GM12878 (cell line): Measurements from ENCODE around the gene MAST2. TPM values are rescaled to one million over a fixed set of nuclear protein-coding genes. Genes with fewer than 3 reads are reported as not detected.

ENCODE experiments used
- ATAC-seq: fragments of 200-7000 bp; cut with Tn5 transposase; 3 replicates; pipeline ENCODE4 v1.9.1; 2020; ENCODE audit warnings: mild to moderate bottlenecking, moderate library complexity
- BruUV-seq: library from RNA; stranded (reverse); fragments of 400-500 nt; replicated peaks from 2 replicates; lab custom pipeline; 2021; lab: Mats Ljungman, UMichigan
- CTCF ChIA-PET: fragments of 300-600 bp; sonication (Branson Sonifier 250); formaldehyde crosslinking; extraction: SDS; loops from one replicate; lab custom pipeline; 2021; ENCODE audit warnings: inconsistent platforms; lab: Yijun Ruan, JAX
- POLR2A ChIA-PET: fragments of 350-600 bp; formaldehyde crosslinking; extraction: SDS; loops from one replicate; lab custom pipeline; 2021; ENCODE audit warnings: inconsistent platforms; lab: Charles Lee
- RAD21 ChIA-PET: fragments of 300-600 bp; sonication (Branson Sonifier 250); formaldehyde crosslinking; loops from one replicate; lab custom pipeline; 2023; ENCODE audit warnings: antibody characterized with exemption; ENCODE audit not compliant: unreplicated experiment; lab: Charles Lee
- SMC1A ChIA-PET: fragments of 300-600 bp; sonication (Branson Sonifier 250); formaldehyde crosslinking; loops from one replicate; lab custom pipeline; 2023; ENCODE audit not compliant: unreplicated experiment, uncharacterized antibody; lab: Charles Lee
- DNase-seq: peaks from one replicate; pipeline ENCODE4 v3.0.0-alpha.2; 2011; ENCODE audit warnings: low read depth, low spot score
- FAIRE-seq: peaks from 3 replicates; lab custom pipeline; 2011; peaks lifted over from hg19 to GRCh38; lab: Jason Lieb, UNC
- H2AFZ ChIP-seq: 2 replicates; pipeline ENCODE4 v1.6.0; 2011; ENCODE audit warnings: low read depth, low read length, control low read depth; ENCODE audit not compliant: control insufficient read depth
- H3K27ac ChIP-seq: 2 replicates; pipeline ENCODE4 v1.5.1; 2011; ENCODE audit warnings: control low read depth; ENCODE audit not compliant: control insufficient read depth, insufficient read depth
- H3K27me3 ChIP-seq, 2 experiments: replicated peaks in 1 of 2; 2 replicates each; pipeline versions ENCODE4 v1.6.0 to v1.6.1; 2011; ENCODE audit warnings: low read length in 1 of 2; ENCODE audit not compliant: control insufficient read depth in 2 of 2, insufficient read depth in 2 of 2
- H3K36me3 ChIP-seq, 2 experiments: 2 replicates each; pipeline ENCODE4 v1.5.1; 2011; ENCODE audit warnings: low read length in 1 of 2; ENCODE audit not compliant: control insufficient read depth in 2 of 2, insufficient read depth in 2 of 2
- H3K4me1 ChIP-seq: 2 replicates; pipeline ENCODE4 v1.6.1; 2011; ENCODE audit warnings: mild to moderate bottlenecking, low read length, moderate library complexity, mixed read lengths; ENCODE audit not compliant: control insufficient read depth, insufficient read depth
- H3K4me2 ChIP-seq: 2 replicates; pipeline ENCODE4 v1.6.0; 2011; ENCODE audit warnings: control low read depth; ENCODE audit not compliant: control insufficient read depth, insufficient read depth
- H3K4me3 ChIP-seq: fragments of 200-600 bp; sonication (generic); 2 replicates; pipeline ENCODE4 v1.5.1; 2016
- H3K79me2 ChIP-seq: 2 replicates; pipeline ENCODE4 v1.6.0; 2011; ENCODE audit warnings: low read length; ENCODE audit not compliant: control insufficient read depth, insufficient read depth
- H3K9ac ChIP-seq: 2 replicates; pipeline ENCODE4 v1.8.0; 2011; ENCODE audit warnings: low read length, control low read depth, mixed read lengths; ENCODE audit not compliant: control insufficient read depth, insufficient read depth
- H3K9me3 ChIP-seq: replicated peaks from 3 replicates; pipeline ENCODE4 v1.5.1; 2011; ENCODE audit warnings: mild to moderate bottlenecking, low read length; ENCODE audit not compliant: control insufficient read depth, insufficient read depth
- H4K20me1 ChIP-seq: 2 replicates; pipeline ENCODE4 v1.6.0; 2011; ENCODE audit not compliant: control insufficient read depth, insufficient read depth
- CBX5 ChIP-seq: sonication (generic); IDR thresholded peaks from 2 replicates; pipeline ENCODE4 v1.6.1; 2016; ENCODE audit warnings: low read depth, moderate library complexity, mild to moderate bottlenecking, inconsistent platforms
- CHD4 ChIP-seq: fragments of 200-600 bp; sonication (generic); IDR thresholded peaks from 2 replicates; pipeline ENCODE4 v1.6.1; 2016; ENCODE audit warnings: mild to moderate bottlenecking
- DPF2 ChIP-seq: fragments of 450-650 bp; IDR thresholded peaks from 2 replicates; pipeline ENCODE4 v1.6.1; 2017; ENCODE audit warnings: mild to moderate bottlenecking
- EP300 ChIP-seq, 2 experiments: fragments of 150-350 bp in 1 of 2; IDR thresholded peaks; 2 replicates each; pipeline ENCODE4 v1.6.1; 2011 to 2012; ENCODE audit warnings: low read depth in 2 of 2, low read length in 2 of 2, borderline replicate concordance in 1 of 2, improper control_type of control experiment in 1 of 2, inconsistent platforms in 1 of 2; ENCODE audit not compliant: control insufficient read depth in 1 of 2
- HDGF ChIP-seq: fragments of 450-650 bp; IDR thresholded peaks from 2 replicates; pipeline ENCODE4 v1.6.1; 2016; ENCODE audit warnings: antibody characterized with exemption
- IRF3 ChIP-seq: fragments of 450-650 bp; IDR thresholded peaks from 2 replicates; pipeline ENCODE4 v1.6.1; 2014; ENCODE audit warnings: mild to moderate bottlenecking
- KDM1A ChIP-seq: fragments of 200-600 bp; sonication (generic); IDR thresholded peaks from 2 replicates; pipeline ENCODE4 v1.6.1; 2016; ENCODE audit warnings: borderline replicate concordance
- MAX ChIP-seq: IDR thresholded peaks from 2 replicates; pipeline ENCODE4 v1.6.1; 2012; ENCODE audit warnings: low read depth, low read length, improper control_type of control experiment
- MLLT1 ChIP-seq: fragments of 450-650 bp; IDR thresholded peaks from 2 replicates; pipeline ENCODE4 v1.6.1; 2016; ENCODE audit warnings: mild to moderate bottlenecking
- NFYA ChIP-seq: IDR thresholded peaks from 2 replicates; pipeline ENCODE4 v1.6.1; 2011; ENCODE audit warnings: low read depth, mild to moderate bottlenecking, low read length, improper control_type of control experiment, borderline replicate concordance
- NRF1 ChIP-seq: conservative IDR thresholded peaks from 2 replicates; pipeline ENCODE4 v1.6.1; 2011; ENCODE audit warnings: mild to moderate bottlenecking, low read depth, low read length, improper control_type of control experiment
- PAX8 ChIP-seq: fragments of 450-650 bp; IDR thresholded peaks from 2 replicates; pipeline ENCODE4 v1.6.1; 2017; ENCODE audit warnings: mild to moderate bottlenecking, moderate library complexity
- POLR2A ChIP-seq: IDR thresholded peaks from 2 replicates; pipeline ENCODE4 v1.6.1; 2011; ENCODE audit warnings: low read depth, mild to moderate bottlenecking, low read length
- RFX5 ChIP-seq: IDR thresholded peaks from 2 replicates; pipeline ENCODE4 v1.6.1; 2011; ENCODE audit warnings: low read depth, low read length, improper control_type of control experiment
- SMARCA5 ChIP-seq: fragments of 450-650 bp; IDR thresholded peaks from 2 replicates; pipeline ENCODE4 v1.6.1; 2017; ENCODE audit warnings: mild to moderate bottlenecking
- SREBF1 ChIP-seq: IDR thresholded peaks from 2 replicates; pipeline ENCODE4 v1.6.1; 2012; ENCODE audit warnings: mild to moderate bottlenecking, low read length
- SRF ChIP-seq, 2 experiments: IDR thresholded peaks; 2 replicates each; pipeline ENCODE4 v1.6.1; 2011; ENCODE audit warnings: low read depth in 2 of 2, low read length in 2 of 2, mild to moderate bottlenecking in 1 of 2, moderate library complexity in 1 of 2
- YBX1 ChIP-seq: fragments of 450-650 bp; IDR thresholded peaks from 2 replicates; pipeline ENCODE4 v1.6.1; 2016; ENCODE audit warnings: antibody characterized with exemption
- ZNF217 ChIP-seq: fragments of 450-650 bp; IDR thresholded peaks from 2 replicates; pipeline ENCODE4 v1.6.1; 2017; ENCODE audit warnings: antibody characterized with exemption, mild to moderate bottlenecking
- ZNF622 ChIP-seq: fragments of 450-650 bp; IDR thresholded peaks from 2 replicates; pipeline ENCODE4 v1.6.1; 2017; ENCODE audit warnings: mild to moderate bottlenecking, inconsistent platforms
- WGBS: methylation state at CpG from one replicate; pipeline ENCODE4 v1.1.6; 2016; ENCODE audit warnings: low lambda C conversion rate; ENCODE audit not compliant: insufficient replicate concordance, insufficient coverage; ENCODE audit errors: missing lambda C conversion rate; 5-methylcytosine and 5-hydroxymethylcytosine counted together
- in situ Hi-C: fragments of 300-500 bp; cut with MboI; formaldehyde crosslinking; loops from 9 replicates; pipeline ENCODE4 v1.14.3; 2018; ENCODE audit warnings: mixed read lengths
- intact Hi-C: fragments of 100-400 bp; cut with micrococcal nuclease; formaldehyde crosslinking; loops from one replicate; pipeline ENCODE4 v1.14.2; 2022; ENCODE audit not compliant: unreplicated experiment
- polyA plus RNA-seq, 11 experiments: library from polyadenylated mRNA; depleted of rRNA in 4 of 11; unstranded in 6 of 11; stranded (reverse) in 5 of 11; fragments of >200 nt; fragmentation: Nextera tagmentation in 4 of 11; fragmentation: Illumina TruSeq in 1 of 11; extraction: Ambion mirVana in 4 of 11; extraction: Trizol in 1 of 11; gene quantifications; 1 replicate in 1 of 11; 2 replicates in 10 of 11; pipeline versions ENCODE4 v1.2.1 to v1.2.3, GENCODE V29; 2011 to 2016; ENCODE audit warnings: inconsistent platforms in 2 of 11, missing spikeins in 2 of 11, low read depth in 1 of 11
- total RNA-seq, 4 experiments: library from RNA; depleted of rRNA in 3 of 4; stranded (reverse); fragments of >200 nt in 3 of 4; fragmentation: Illumina TruSeq in 1 of 4; extraction: Trizol in 1 of 4; gene quantifications; 2 replicates each; pipeline versions ENCODE4 v1.2.1 to v1.2.3, GENCODE V29; 2013 to 2021

The MAST2 gene
- total and polyA plus RNA-seq, 10 of the 15 experiments (the other 5 are each of a cell fraction or from before 2014, with no cell fraction given): 1.0 to 28.7 (median 13.8) TPM

GRCh38 chr1:46021046-46021996 is 217.9 kb downstream of the MAST2 start (continued):
- no peak for TF ChIP-seq MAX
- TF ChIP-seq KDM1A: no peak
- no peak for TF ChIP-seq DPF2
- no peak for TF ChIP-seq SREBF1
- no peak for TF ChIP-seq NFYA
- no peak for TF ChIP-seq HDGF
- TF ChIP-seq SMARCA5: no peak
- no peak for TF ChIP-seq RFX5

GRCh38 chr1:46026531-46026930 is 223.1 kb downstream of the MAST2 start:
- no peaks in the 10 kb centered on the region for H3K4me1 ChIP-seq
- no peak overlapping the region for H3K27ac ChIP-seq
- no peaks in the 10 kb centered on the region for H3K79me2 ChIP-seq
- WGBS: 97% methylated on average over 3 of the region's 3 CpGs
- POLR2A ChIA-PET: no interaction called here
- H3K27me3 ChIP-seq: no peaks in the 10 kb centered on the region
- intact Hi-C loops (no loop called here), in situ Hi-C loops (no loop called here)
- no peaks in the 10 kb centered on the region for H4K20me1 ChIP-seq
- SMC1A ChIA-PET: interaction anchor here (2.0 kb wide), 1 partner anchor 154 kb away, joined by 5 read pairs; no protein-coding TSS in a partner anchor
- ATAC-seq: no peak
- no TSS peak for BruUV-seq
- CTCF ChIA-PET: interaction anchor here (0.6 to 1.3 kb wide), 4 partner anchors 10 to 384 kb away, joined by 3 to 6 read pairs (median 4); no protein-coding TSS in a partner anchor
- H3K9me3 ChIP-seq: no peaks in the 10 kb centered on the region
- H3K4me2 ChIP-seq: no peak overlapping the region
- no peak for FAIRE-seq
- DNase-seq: no peak
- no peak overlapping the region for H3K9ac ChIP-seq
- RAD21 ChIA-PET: interaction anchor here (0.6 kb wide), 1 partner anchor 165 kb away, joined by 3 read pairs; no protein-coding TSS in a partner anchor
- no peak overlapping the region for H2AFZ ChIP-seq
- H3K4me3 ChIP-seq: no peak overlapping the region
- H3K36me3 ChIP-seq: peaks cover 0 to 3% of the 10 kb centered on the region in 2 experiments; a peak in 2 of 4 replicates
- TF ChIP-seq PAX8 (no peak), CHD4 (no peak), EP300 (IDR thresholded peaks at IDR 0.05; ENCODE audit: borderline replicate concordance in 1 of 2, control insufficient read depth in 1 of 2, low read depth in 2 of 2, low read length in 2 of 2) (no peak), ZNF217 (no peak), YBX1 (no peak), IRF3 (no peak), CBX5 (no peak), MLLT1 (no peak), ZNF622 (no peak), NRF1 (no peak), SRF (IDR thresholded peaks at IDR 0.05; ENCODE audit: low read depth in 2 of 2, low read length in 2 of 2) (no peak), POLR2A (no peak)
